Endodermal cell (in vitro differentiated cells): Measurements from ENCODE around the gene CDCP2. TPM values are rescaled to one million over a fixed set of nuclear protein-coding genes. Genes with fewer than 3 reads are reported as not detected.

Source experiments
- DNase-seq: peaks from one replicate; pipeline ENCODE4 v3.0.0-alpha.2; 2017
- H3K27ac ChIP-seq: 2 replicates; pipeline ENCODE4 v1.5.1; 2013; ENCODE audit warnings: mild to moderate bottlenecking, low read depth, low read length, moderate library complexity
- H3K27me3 ChIP-seq: 2 replicates; pipeline ENCODE4 v1.6.1; 2013; ENCODE audit warnings: mild to moderate bottlenecking, low read length, moderate library complexity; ENCODE audit not compliant: insufficient read depth, control insufficient read depth, poor library complexity, severe bottlenecking
- H3K36me3 ChIP-seq: 2 replicates; pipeline ENCODE4 v1.7.0; 2013; ENCODE audit warnings: mild to moderate bottlenecking, low read length, moderate library complexity; ENCODE audit not compliant: control insufficient read depth, insufficient read depth
- H3K4me1 ChIP-seq: one replicate; pipeline ENCODE4 v1.7.0; 2013; ENCODE audit warnings: low read length; ENCODE audit not compliant: control insufficient read depth, insufficient read depth
- H3K4me3 ChIP-seq: 2 replicates; pipeline ENCODE4 v1.5.1; 2013; ENCODE audit warnings: mild to moderate bottlenecking, low read length, moderate library complexity
- H3K9ac ChIP-seq: 2 replicates; pipeline ENCODE4 v1.6.1; 2013; ENCODE audit warnings: mild to moderate bottlenecking, low read length, moderate library complexity; ENCODE audit not compliant: poor library complexity, severe bottlenecking; ENCODE audit errors: extremely low read depth
- H3K9me3 ChIP-seq: 2 replicates; pipeline ENCODE4 v1.6.1; 2013; ENCODE audit warnings: mild to moderate bottlenecking, low read length, moderate library complexity; ENCODE audit not compliant: control insufficient read depth
- H3K27ac Mint-ChIP-seq: 2 replicates; pipeline ENCODE4 v1.8.0; 2020; ENCODE audit warnings: mixed read lengths
- H3K27me3 Mint-ChIP-seq: 2 replicates; pipeline ENCODE4 v1.8.0; 2021; ENCODE audit warnings: mild to moderate bottlenecking, mixed read lengths; ENCODE audit not compliant: insufficient read depth
- H3K36me3 Mint-ChIP-seq: 2 replicates; pipeline ENCODE4 v1.8.0; 2020; ENCODE audit warnings: low read depth, mixed read lengths
- H3K4me1 Mint-ChIP-seq: 2 replicates; pipeline ENCODE4 v1.8.0; 2020; ENCODE audit warnings: mixed read lengths
- H3K4me3 Mint-ChIP-seq: 2 replicates; pipeline ENCODE4 v1.8.0; 2020; ENCODE audit warnings: mild to moderate bottlenecking, moderate library complexity, mixed read lengths
- H3K9me3 Mint-ChIP-seq: 2 replicates; pipeline ENCODE4 v1.8.0; 2020; ENCODE audit warnings: mild to moderate bottlenecking, mixed read lengths
- WGBS, 2 experiments: methylation state at CpG; one replicate each; pipeline versions ENCODE4 v1.1.5 to v1.1.7; 2013; ENCODE audit warnings: missing lambda C conversion rate in 2 of 2, mixed read lengths in 1 of 2; ENCODE audit not compliant: insufficient coverage in 1 of 2, insufficient read length in 1 of 2; 5-methylcytosine and 5-hydroxymethylcytosine counted together
- total RNA-seq, 2 donors: library from RNA; stranded (reverse); fragmentation: NEBNext Ultra II Directional in 1 of 2; extraction: Animal tissue kit (Norgen Biotek cat#: 25700) in 1 of 2; gene quantifications; 2 replicates in 1 of 2; 3 replicates in 1 of 2; pipeline ENCODE4 v1.2.1, GENCODE V29; 2021
- TF ChIP-seq, protein P1 (sequence below): fragments of 200-600 bp; sonication (generic); conservative IDR thresholded peaks from 2 replicates; pipeline ENCODE4 v1.5.0; 2021; ENCODE audit warnings: antibody characterized with exemption, mild to moderate bottlenecking

Gene CDCP2
- total RNA-seq, 2 donors from 2014 or later, result not detected

DNA sequence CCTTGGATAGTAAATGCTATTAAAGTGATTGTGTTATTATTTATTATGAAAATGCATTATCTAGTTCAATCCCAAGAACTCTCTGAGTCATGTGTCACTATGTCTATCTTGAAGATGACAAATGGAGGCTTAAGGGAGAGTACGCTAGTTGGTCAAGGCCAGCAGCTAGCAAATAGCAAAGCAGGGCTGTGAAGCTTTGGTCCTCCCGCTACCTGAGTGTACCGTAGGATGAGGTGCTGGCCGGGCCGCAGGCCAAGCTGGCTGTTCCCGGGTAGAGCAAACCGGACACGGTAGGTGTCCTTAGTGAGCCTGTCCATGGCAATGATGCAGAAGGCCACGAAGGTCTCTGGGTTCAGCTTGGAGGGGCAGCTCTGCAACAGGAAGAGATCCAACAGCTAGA, 37.7 kb upstream of the CDCP2 start:
- H3K4me1 ChIP-seq, result no peaks in the 10 kb centered on the region
- TF ChIP-seq, protein P1, sequence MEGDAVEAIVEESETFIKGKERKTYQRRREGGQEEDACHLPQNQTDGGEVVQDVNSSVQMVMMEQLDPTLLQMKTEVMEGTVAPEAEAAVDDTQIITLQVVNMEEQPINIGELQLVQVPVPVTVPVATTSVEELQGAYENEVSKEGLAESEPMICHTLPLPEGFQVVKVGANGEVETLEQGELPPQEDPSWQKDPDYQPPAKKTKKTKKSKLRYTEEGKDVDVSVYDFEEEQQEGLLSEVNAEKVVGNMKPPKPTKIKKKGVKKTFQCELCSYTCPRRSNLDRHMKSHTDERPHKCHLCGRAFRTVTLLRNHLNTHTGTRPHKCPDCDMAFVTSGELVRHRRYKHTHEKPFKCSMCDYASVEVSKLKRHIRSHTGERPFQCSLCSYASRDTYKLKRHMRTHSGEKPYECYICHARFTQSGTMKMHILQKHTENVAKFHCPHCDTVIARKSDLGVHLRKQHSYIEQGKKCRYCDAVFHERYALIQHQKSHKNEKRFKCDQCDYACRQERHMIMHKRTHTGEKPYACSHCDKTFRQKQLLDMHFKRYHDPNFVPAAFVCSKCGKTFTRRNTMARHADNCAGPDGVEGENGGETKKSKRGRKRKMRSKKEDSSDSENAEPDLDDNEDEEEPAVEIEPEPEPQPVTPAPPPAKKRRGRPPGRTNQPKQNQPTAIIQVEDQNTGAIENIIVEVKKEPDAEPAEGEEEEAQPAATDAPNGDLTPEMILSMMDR, result no peak
- H3K36me3 ChIP-seq, result no peaks in the 10 kb centered on the region
- no peak overlapping the region for H3K27ac Mint-ChIP-seq
- no peaks in the 10 kb centered on the region for H3K9me3 ChIP-seq
- peaks cover 2% of the 10 kb centered on the region for H3K9me3 Mint-ChIP-seq
- H3K36me3 Mint-ChIP-seq, result peaks cover 12% of the 10 kb centered on the region
- no peak overlapping the region for H3K27ac ChIP-seq
- no peak overlapping the region for H3K9ac ChIP-seq
- H3K4me1 Mint-ChIP-seq, result no peaks in the 10 kb centered on the region
- no peaks in the 10 kb centered on the region for H3K27me3 Mint-ChIP-seq
- no peak overlapping the region for H3K4me3 ChIP-seq
- 94 to 98% methylated on average over 9 of the region's 9 CpGs for WGBS, 2 experiments
- no peak for DNase-seq
- no peaks in the 10 kb centered on the region for H3K27me3 ChIP-seq
- H3K4me3 Mint-ChIP-seq, result no peak overlapping the region

- Histone ChIP-seq H3K27me3 (no peaks in the 10 kb centered on the region), H3K4me3 (no peak overlapping the region), H3K9ac (no peak overlapping the region), H3K9me3 (no peaks in the 10 kb centered on the region), H3K4me1 (no peaks in the 10 kb centered on the region), H3K36me3 (no peaks in the 10 kb centered on the region), H3K27ac (no peak overlapping the region)
- H3K4me3 Mint-ChIP-seq, result no peak overlapping the region
- H3K9me3 Mint-ChIP-seq, result peaks cover 2% of the 10 kb centered on the region
- WGBS, 2 experiments, result 90% methylated on average over 1 of the region's 1 CpG; no CpG with 5 or more reads in 1 of the 2 experiments
- no peaks in the 10 kb centered on the region for H3K27me3 Mint-ChIP-seq
- H3K27ac Mint-ChIP-seq, result no peak overlapping the region
- H3K4me1 Mint-ChIP-seq, result no peaks in the 10 kb centered on the region
- no peak for DNase-seq
- H3K36me3 Mint-ChIP-seq, result peaks cover 12% of the 10 kb centered on the region
- TF ChIP-seq, protein P1, result no peak
Observed at GRCh38 chr1:54188291-54188690, 35.5 kb upstream of the CDCP2 start.

GRCh38 chr1:54186056-54186455, 33.3 kb upstream of the CDCP2 start:
- Histone ChIP-seq H3K4me3 (no peak overlapping the region), H3K27ac (no peak overlapping the region), H3K9me3 (no peaks in the 10 kb centered on the region), H3K36me3 (no peaks in the 10 kb centered on the region), H3K9ac (no peak overlapping the region), H3K27me3 (no peaks in the 10 kb centered on the region), H3K4me1 (peaks cover under 1% of the 10 kb centered on the region)
- WGBS, 2 experiments, result 94 to 100% methylated on average over 1 to 3 of the region's 3 CpGs
- Mint-ChIP-seq H3K4me3 (no peak overlapping the region), H3K9me3 (peaks cover 2% of the 10 kb centered on the region), H3K27me3 (no peaks in the 10 kb centered on the region), H3K36me3 (peaks cover 11% of the 10 kb centered on the region), H3K27ac (no peak overlapping the region), H3K4me1 (peaks cover 2% of the 10 kb centered on the region)
- TF ChIP-seq, protein P1, result no peak
- no peak for DNase-seq
